Astrocyte of the cerebellum (primary cell): ENCODE measurements around the gene STARD13.

ENCODE experiments used
- DNase-seq: peaks from one replicate; pipeline ENCODE4 v3.0.0-alpha.2; 2011; ENCODE audit warnings: low read depth
- H3K4me3 ChIP-seq: 2 replicates; pipeline ENCODE4 v1.5.1; 2011; ENCODE audit warnings: mild to moderate bottlenecking, low read depth, low read length, moderate library complexity
- in situ Hi-C: cut with HindIII; loops from 2 replicates; pipeline ENCODE4 v1.10.0; 2017; ENCODE audit warnings: low sequenced_read_pairs
- TF ChIP-seq, protein P1 (sequence below): IDR thresholded peaks from 2 replicates; pipeline ENCODE4 v1.5.1; 2012; ENCODE audit warnings: low read length, low read depth, moderate library complexity, mild to moderate bottlenecking; ENCODE audit errors: missing control alignments

STARD13 gene

DNA sequence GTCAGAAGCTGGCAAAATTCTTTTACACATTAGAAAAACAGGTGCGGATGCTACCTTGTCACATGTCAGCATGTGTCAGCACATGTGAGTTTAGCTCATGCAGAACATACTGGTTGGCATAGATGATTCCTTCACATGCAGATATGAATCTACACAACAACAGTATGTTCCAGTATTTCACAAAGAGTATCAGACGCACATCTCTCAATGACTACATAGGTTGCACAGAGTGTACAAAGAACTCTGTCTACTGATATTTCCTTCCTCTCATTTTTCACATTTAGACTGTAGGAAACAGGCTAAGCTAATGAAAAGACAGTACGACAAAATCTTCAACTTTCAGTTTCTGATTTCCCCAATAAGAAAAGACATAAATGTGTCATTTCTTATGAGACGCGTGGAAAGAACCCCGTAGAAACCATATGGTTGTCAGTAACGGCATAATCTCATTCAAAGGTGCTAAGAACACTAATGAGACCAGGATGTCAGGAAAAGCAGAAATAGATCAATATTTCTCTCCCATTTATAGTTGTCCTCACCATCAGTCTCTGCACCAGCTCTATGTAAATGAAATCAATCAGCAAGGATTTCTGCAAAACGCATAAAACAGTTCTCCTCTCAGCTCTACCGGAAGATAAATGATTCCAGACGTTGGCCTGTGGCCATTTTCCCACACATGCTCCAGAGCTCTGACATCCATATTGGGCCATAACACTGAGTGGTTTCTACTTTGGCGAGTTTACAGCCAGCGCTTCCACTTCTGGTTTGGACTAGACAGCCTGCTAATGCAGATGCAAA, 81.2 kb downstream of the STARD13 start:
- DNase-seq = peak; percentile 87
- H3K4me3 ChIP-seq = peak overlapping the region; percentile 11

DNA sequence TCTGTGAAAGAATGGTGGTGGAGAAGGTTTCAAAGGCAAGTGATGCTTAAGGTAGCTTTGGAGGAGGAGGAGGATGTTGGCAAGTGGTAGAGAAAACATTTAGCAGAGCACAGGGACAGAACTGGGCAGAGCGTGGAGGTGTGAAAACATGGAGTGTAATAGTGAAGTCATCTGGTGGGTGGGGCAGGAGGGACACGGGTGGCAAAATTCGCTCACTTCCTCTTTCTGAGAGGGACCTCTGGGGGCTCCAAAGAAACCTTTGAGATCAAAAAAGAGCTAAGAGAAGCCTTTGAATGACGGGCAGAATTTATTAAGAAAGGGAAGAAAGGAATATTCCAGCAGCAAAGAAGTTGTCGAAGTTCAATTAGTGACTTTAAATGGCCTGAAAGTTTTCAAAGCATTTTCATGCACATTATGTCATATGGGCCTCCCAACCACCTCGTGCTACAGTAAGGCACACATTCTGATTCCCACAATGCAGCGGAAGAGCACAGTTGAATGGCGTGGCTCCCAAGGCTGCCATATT, 82.8 kb downstream of the STARD13 start:
- in situ Hi-C loops = no loop called here
- TF ChIP-seq, protein P1, sequence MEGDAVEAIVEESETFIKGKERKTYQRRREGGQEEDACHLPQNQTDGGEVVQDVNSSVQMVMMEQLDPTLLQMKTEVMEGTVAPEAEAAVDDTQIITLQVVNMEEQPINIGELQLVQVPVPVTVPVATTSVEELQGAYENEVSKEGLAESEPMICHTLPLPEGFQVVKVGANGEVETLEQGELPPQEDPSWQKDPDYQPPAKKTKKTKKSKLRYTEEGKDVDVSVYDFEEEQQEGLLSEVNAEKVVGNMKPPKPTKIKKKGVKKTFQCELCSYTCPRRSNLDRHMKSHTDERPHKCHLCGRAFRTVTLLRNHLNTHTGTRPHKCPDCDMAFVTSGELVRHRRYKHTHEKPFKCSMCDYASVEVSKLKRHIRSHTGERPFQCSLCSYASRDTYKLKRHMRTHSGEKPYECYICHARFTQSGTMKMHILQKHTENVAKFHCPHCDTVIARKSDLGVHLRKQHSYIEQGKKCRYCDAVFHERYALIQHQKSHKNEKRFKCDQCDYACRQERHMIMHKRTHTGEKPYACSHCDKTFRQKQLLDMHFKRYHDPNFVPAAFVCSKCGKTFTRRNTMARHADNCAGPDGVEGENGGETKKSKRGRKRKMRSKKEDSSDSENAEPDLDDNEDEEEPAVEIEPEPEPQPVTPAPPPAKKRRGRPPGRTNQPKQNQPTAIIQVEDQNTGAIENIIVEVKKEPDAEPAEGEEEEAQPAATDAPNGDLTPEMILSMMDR = no peak
- DNase-seq = no peak
- H3K4me3 ChIP-seq = no peak overlapping the region

More for the DNA sequence above, 81.2 kb downstream of the STARD13 start:
- TF ChIP-seq, protein P1 = no peak
- in situ Hi-C loops = no loop called here

DNA sequence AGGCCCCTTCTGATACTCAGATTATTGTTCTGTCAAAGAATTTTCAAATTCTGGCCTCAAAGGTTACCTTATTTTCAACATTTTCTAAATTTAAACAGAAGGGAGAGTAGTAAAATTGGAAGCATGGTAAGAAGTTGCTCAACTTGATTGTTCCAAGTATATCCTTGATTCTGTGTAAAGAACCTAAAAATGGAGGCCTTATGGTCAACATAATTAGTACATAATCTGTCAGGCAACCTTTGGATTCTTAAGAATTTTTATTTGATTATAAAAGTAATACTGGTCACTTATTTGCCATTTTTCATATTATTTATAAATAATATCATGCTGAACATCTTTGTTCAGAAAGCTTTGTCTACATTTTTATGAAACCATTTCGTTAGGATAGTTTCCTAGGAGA, 83.9 kb downstream of the STARD13 start:
- H3K4me3 ChIP-seq = no peak overlapping the region
- in situ Hi-C loops = no loop called here
- TF ChIP-seq, protein P1 = no peak
- DNase-seq = no peak

DNA sequence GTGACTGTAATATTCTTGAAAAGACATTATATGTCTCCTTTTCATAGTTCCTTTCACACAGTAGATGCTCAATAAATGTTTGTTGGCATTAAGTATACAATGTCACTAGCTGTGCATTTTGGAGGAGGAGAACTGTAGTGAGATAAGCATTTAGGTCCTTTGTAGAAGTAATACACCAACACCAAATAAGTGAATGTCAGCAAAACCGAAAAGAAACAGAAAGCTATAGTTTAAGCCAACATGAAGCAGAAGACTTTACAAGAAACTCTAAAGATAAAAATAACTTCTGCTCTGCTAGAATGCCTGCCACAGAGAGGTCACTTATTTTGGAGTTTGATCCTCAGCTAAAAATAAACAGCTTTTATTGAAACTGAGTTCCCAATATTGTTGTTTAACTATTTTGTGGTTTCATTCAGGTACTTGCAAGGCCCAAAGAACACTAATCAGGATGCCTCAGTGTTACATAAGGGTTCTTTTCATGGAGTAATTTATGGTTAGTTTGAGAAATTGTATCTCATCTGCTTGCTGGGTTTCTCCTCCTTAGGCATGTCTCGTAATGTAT, 86.2 kb downstream of the STARD13 start:
- H3K4me3 ChIP-seq = no peak overlapping the region
- DNase-seq = no peak
- in situ Hi-C loops = no loop called here
- TF ChIP-seq, protein P1 = no peak

DNA sequence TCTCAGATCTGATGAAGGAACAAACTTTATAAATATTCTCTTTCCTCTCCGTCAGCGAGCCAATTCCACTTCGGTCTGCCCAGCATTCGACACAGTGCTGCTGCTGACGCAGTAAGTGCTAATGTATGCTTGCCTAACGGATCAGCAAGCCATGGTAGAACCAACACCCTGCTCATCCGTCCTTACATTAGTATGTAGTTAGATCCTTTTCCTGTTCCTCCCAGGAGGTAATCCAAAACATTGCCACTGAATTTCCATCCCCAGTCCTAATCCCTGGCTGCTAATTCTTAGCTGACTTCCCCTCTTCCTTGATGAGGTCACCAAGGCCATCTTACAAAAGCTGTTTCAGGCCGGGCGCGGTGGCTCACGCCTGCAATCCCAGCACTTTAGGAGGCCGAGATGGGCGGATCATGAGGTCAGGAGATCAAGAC, 88.0 kb downstream of the STARD13 start:
- no peak overlapping the region for H3K4me3 ChIP-seq
- no peak for DNase-seq
- TF ChIP-seq, protein P1 = no peak
- in situ Hi-C loops = no loop called here

DNA sequence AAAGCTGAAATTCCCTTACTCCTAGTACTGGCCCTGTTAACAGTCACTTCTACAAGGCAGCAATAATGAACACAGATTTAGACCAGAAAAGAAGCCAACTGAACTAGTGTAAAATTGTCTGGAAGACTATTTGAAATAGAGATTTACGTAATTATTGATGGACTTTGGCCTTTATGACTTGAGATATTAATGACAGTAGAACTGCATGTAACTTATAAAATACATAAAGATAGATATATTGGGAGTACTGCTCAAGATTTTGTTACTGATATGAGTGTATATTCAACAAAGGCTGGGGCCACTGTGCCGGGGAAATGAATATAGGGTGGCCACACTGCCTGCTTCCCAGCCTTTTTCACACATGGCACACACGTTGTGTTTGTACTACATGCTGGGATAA, 88.8 kb downstream of the STARD13 start:
- H3K4me3 ChIP-seq = no peak overlapping the region
- DNase-seq = no peak
- TF ChIP-seq, protein P1 = no peak
- in situ Hi-C loops = no loop called here
